DND-41 (cell line): ENCODE results near the gene TSPOAP1.

Experiments
- CTCF ChIP-seq: IDR thresholded peaks from 2 replicates; pipeline ENCODE4 v1.5.1; 2012; ENCODE audit warnings: borderline replicate concordance, low read length, moderate library complexity, mild to moderate bottlenecking; ENCODE audit not compliant: poor library complexity, severe bottlenecking; ENCODE audit errors: extremely low read depth
- EZH2 ChIP-seq: IDR thresholded peaks from 3 replicates; pipeline ENCODE4 v1.6.1; 2012; ENCODE audit warnings: borderline replicate concordance, low read depth, mild to moderate bottlenecking, moderate library complexity, low read length, inconsistent platforms; ENCODE audit not compliant: severe bottlenecking

GRCh38 chr17:58375811-58376210, 47.2 kb upstream of the TSPOAP1 start:
- no peak for TF ChIP-seq EZH2
- no peak for TF ChIP-seq CTCF
